ENCODE data around the gene HIVEP2.
A peak's percentile ranks its signal among the peaks of the same experiment; 100 is the strongest.

Gene HIVEP2

GRCh38 chr6:142827369-142827768, 117.6 kb downstream of the HIVEP2 start:
- DNase-seq (ENCODE audit: insufficient read length, low spot score) (no peak), FAIRE-seq (no peak)
- TF ChIP-seq SPI1 (IDR thresholded peaks at IDR 0.05; ENCODE audit: low read depth, low read length) (no peak), POLR2A (IDR thresholded peaks at IDR 0.05; ENCODE audit: low read depth, low read length) (no peak), POU2F2 (IDR thresholded peaks at IDR 0.05; ENCODE audit: low read depth, low read length) (no peak), POLR2AphosphoS5 (IDR thresholded peaks at IDR 0.05; ENCODE audit: low read depth, low read length) (no peak), TAF1 (IDR thresholded peaks at IDR 0.05; ENCODE audit: low read depth, low read length) (no peak), PAX5 (IDR thresholded peaks at IDR 0.05; ENCODE audit: insufficient read depth, low read length, severe bottlenecking) (no peak)

GRCh38 chr6:142825760-142826159, 119.2 kb downstream of the HIVEP2 start:
- no peak for DNase-seq (ENCODE audit: insufficient read length, low spot score)
- FAIRE-seq = no peak
- TF ChIP-seq PAX5 (IDR thresholded peaks at IDR 0.05; ENCODE audit: insufficient read depth, low read length, severe bottlenecking) (no peak), SPI1 (IDR thresholded peaks at IDR 0.05; ENCODE audit: low read depth, low read length) (no peak), POU2F2 (IDR thresholded peaks at IDR 0.05; ENCODE audit: low read depth, low read length) (no peak), TAF1 (IDR thresholded peaks at IDR 0.05; ENCODE audit: low read depth, low read length) (no peak), POLR2A (IDR thresholded peaks at IDR 0.05; ENCODE audit: low read depth, low read length) (no peak), POLR2AphosphoS5 (IDR thresholded peaks at IDR 0.05; ENCODE audit: low read depth, low read length) (no peak)

GRCh38 chr6:142824426-142824825, 120.5 kb downstream of the HIVEP2 start:
- peak; percentile 33 for FAIRE-seq
- TF ChIP-seq TAF1 (IDR thresholded peaks at IDR 0.05; ENCODE audit: low read depth, low read length) = no peak
- TF ChIP-seq POU2F2 (IDR thresholded peaks at IDR 0.05; ENCODE audit: low read depth, low read length) = no peak
- no peak for TF ChIP-seq PAX5 (IDR thresholded peaks at IDR 0.05; ENCODE audit: insufficient read depth, low read length, severe bottlenecking)
- no peak for TF ChIP-seq POLR2A (IDR thresholded peaks at IDR 0.05; ENCODE audit: low read depth, low read length)
- no peak for TF ChIP-seq POLR2AphosphoS5 (IDR thresholded peaks at IDR 0.05; ENCODE audit: low read depth, low read length)
- TF ChIP-seq SPI1 (IDR thresholded peaks at IDR 0.05; ENCODE audit: low read depth, low read length) = no peak
- DNase-seq (ENCODE audit: insufficient read length, low spot score) = no peak

- FAIRE-seq (peak; percentile 23), DNase-seq (ENCODE audit: insufficient read length, low spot score) (no peak)
- TF ChIP-seq TAF1 (IDR thresholded peaks at IDR 0.05; ENCODE audit: low read depth, low read length) = no peak
- TF ChIP-seq POLR2AphosphoS5 (IDR thresholded peaks at IDR 0.05; ENCODE audit: low read depth, low read length) = no peak
Measured at GRCh38 chr6:142823256-142823902, 121.6 kb downstream of the HIVEP2 start.

GRCh38 chr6:142822842-142823241, 122.1 kb downstream of the HIVEP2 start:
- TF ChIP-seq POLR2AphosphoS5 (IDR thresholded peaks at IDR 0.05; ENCODE audit: low read depth, low read length) = no peak
- no peak for TF ChIP-seq POLR2A (IDR thresholded peaks at IDR 0.05; ENCODE audit: low read depth, low read length)
- TF ChIP-seq SPI1 (IDR thresholded peaks at IDR 0.05; ENCODE audit: low read depth, low read length) = no peak
- no peak for TF ChIP-seq PAX5 (IDR thresholded peaks at IDR 0.05; ENCODE audit: insufficient read depth, low read length, severe bottlenecking)
- no peak for TF ChIP-seq TAF1 (IDR thresholded peaks at IDR 0.05; ENCODE audit: low read depth, low read length)
- no peak for TF ChIP-seq POU2F2 (IDR thresholded peaks at IDR 0.05; ENCODE audit: low read depth, low read length)
- FAIRE-seq = peak; percentile 41
- no peak for DNase-seq (ENCODE audit: insufficient read length, low spot score)

GRCh38 chr6:142822383-142822782, 122.6 kb downstream of the HIVEP2 start:
- FAIRE-seq = no peak
- DNase-seq (ENCODE audit: insufficient read length, low spot score) = no peak
- TF ChIP-seq PAX5 (IDR thresholded peaks at IDR 0.05; ENCODE audit: insufficient read depth, low read length, severe bottlenecking) (no peak), POU2F2 (IDR thresholded peaks at IDR 0.05; ENCODE audit: low read depth, low read length) (no peak), SPI1 (IDR thresholded peaks at IDR 0.05; ENCODE audit: low read depth, low read length) (peak; percentile 49), POLR2A (IDR thresholded peaks at IDR 0.05; ENCODE audit: low read depth, low read length) (no peak)

- FAIRE-seq (no peak), DNase-seq (ENCODE audit: insufficient read length, low spot score) (no peak)
- no peak for TF ChIP-seq POLR2A (IDR thresholded peaks at IDR 0.05; ENCODE audit: low read depth, low read length)
- TF ChIP-seq PAX5 (IDR thresholded peaks at IDR 0.05; ENCODE audit: insufficient read depth, low read length, severe bottlenecking) = no peak
- TF ChIP-seq POU2F2 (IDR thresholded peaks at IDR 0.05; ENCODE audit: low read depth, low read length) = no peak
- TF ChIP-seq TAF1 (IDR thresholded peaks at IDR 0.05; ENCODE audit: low read depth, low read length) = no peak
- no peak for TF ChIP-seq POLR2AphosphoS5 (IDR thresholded peaks at IDR 0.05; ENCODE audit: low read depth, low read length)
Measured at GRCh38 chr6:142821860-142822259, 123.1 kb downstream of the HIVEP2 start.

GRCh38 chr6:142821164-142821716, 123.7 kb downstream of the HIVEP2 start:
- no peak for FAIRE-seq
- TF ChIP-seq POLR2A (IDR thresholded peaks at IDR 0.05; ENCODE audit: low read depth, low read length) (no peak), TAF1 (IDR thresholded peaks at IDR 0.05; ENCODE audit: low read depth, low read length) (no peak), POU2F2 (IDR thresholded peaks at IDR 0.05; ENCODE audit: low read depth, low read length) (no peak), PAX5 (IDR thresholded peaks at IDR 0.05; ENCODE audit: insufficient read depth, low read length, severe bottlenecking) (no peak), POLR2AphosphoS5 (IDR thresholded peaks at IDR 0.05; ENCODE audit: low read depth, low read length) (no peak), SPI1 (IDR thresholded peaks at IDR 0.05; ENCODE audit: low read depth, low read length) (no peak)
- no peak for DNase-seq (ENCODE audit: insufficient read length, low spot score)

- DNase-seq (ENCODE audit: insufficient read length, low spot score) (no peak), FAIRE-seq (no peak)
- no peak for TF ChIP-seq POLR2A (IDR thresholded peaks at IDR 0.05; ENCODE audit: low read depth, low read length)
- TF ChIP-seq TAF1 (IDR thresholded peaks at IDR 0.05; ENCODE audit: low read depth, low read length) = no peak
- TF ChIP-seq SPI1 (IDR thresholded peaks at IDR 0.05; ENCODE audit: low read depth, low read length) = no peak
Measured at GRCh38 chr6:142820338-142821051, 124.5 kb downstream of the HIVEP2 start.

Measured in GM12891 (cell line).